GM12891 (cell line): ENCODE data around the gene PHLDB3.

Experiments used
- PAX5 ChIP-seq: IDR thresholded peaks from 2 replicates; pipeline ENCODE4 v1.6.1; 2011; ENCODE audit warnings: low read length, moderate library complexity, mild to moderate bottlenecking; ENCODE audit not compliant: insufficient read depth, severe bottlenecking
- POLR2A ChIP-seq: IDR thresholded peaks from 2 replicates; pipeline ENCODE4 v1.6.1; 2011; ENCODE audit warnings: low read depth, low read length, control low read depth
- TAF1 ChIP-seq: IDR thresholded peaks from 2 replicates; pipeline ENCODE4 v1.6.1; 2011; ENCODE audit warnings: low read depth, low read length, control low read depth

GRCh38 chr19:43548706-43549105, 44.2 kb upstream of the PHLDB3 start:
- no peak for TF ChIP-seq POLR2A
- no peak for TF ChIP-seq PAX5
- no peak for TF ChIP-seq TAF1
